RWPE2 (cell line): ENCODE results near the gene KRTAP9-4.
"Not testable (repeated sequence)": the region's sequence is repeated elsewhere in the genome, so short reads cannot be mapped to it uniquely, and the experiment has no call there.

Source experiments
- ATAC-seq: fragments of 200-7000 bp; cut with Tn5 transposase; 3 replicates; pipeline ENCODE4 v1.9.1; 2021; ENCODE audit warnings: low read depth
- DNase-seq: peaks from one replicate; pipeline ENCODE4 v3.0.0-alpha.2; 2020; ENCODE audit warnings: low spot score
- H3K27ac ChIP-seq: fragments of 450-650 bp; 2 replicates; pipeline ENCODE4 v1.5.1; 2017; ENCODE audit warnings: mild to moderate bottlenecking; ENCODE audit not compliant: poor library complexity, severe bottlenecking
- H3K27me3 ChIP-seq: fragments of 250-450 bp; sonication (Bioruptor Pico); 2 replicates; pipeline ENCODE4 v1.5.1; 2021; ENCODE audit warnings: mild to moderate bottlenecking, moderate library complexity; ENCODE audit not compliant: insufficient read depth, poor library complexity, severe bottlenecking
- H3K36me3 ChIP-seq: fragments of 250-450 bp; sonication (Bioruptor Pico); 2 replicates; pipeline ENCODE4 v1.5.1; 2020; ENCODE audit warnings: low read depth, mild to moderate bottlenecking, moderate library complexity
- H3K4me1 ChIP-seq: fragments of 250-450 bp; sonication (Bioruptor Pico); 2 replicates; pipeline ENCODE4 v1.5.1; 2021; ENCODE audit warnings: mild to moderate bottlenecking, moderate library complexity; ENCODE audit not compliant: insufficient read depth, poor library complexity, severe bottlenecking
- H3K4me3 ChIP-seq: fragments of 250-450 bp; sonication (Bioruptor Pico); 2 replicates; pipeline ENCODE4 v1.5.1; 2021; ENCODE audit warnings: mild to moderate bottlenecking, moderate library complexity; ENCODE audit not compliant: severe bottlenecking
- H3K9me3 ChIP-seq: fragments of 250-450 bp; sonication (Bioruptor Pico); 2 replicates; pipeline ENCODE4 v1.5.1; 2021; ENCODE audit warnings: mild to moderate bottlenecking, moderate library complexity; ENCODE audit not compliant: severe bottlenecking
- TF ChIP-seq, protein P1 (sequence below): fragments of 450-650 bp; IDR thresholded peaks from one replicate; pipeline ENCODE4 v1.5.1; 2017; ENCODE audit warnings: mild to moderate bottlenecking, moderate library complexity; ENCODE audit not compliant: poor library complexity, severe bottlenecking

The KRTAP9-4 gene

DNA sequence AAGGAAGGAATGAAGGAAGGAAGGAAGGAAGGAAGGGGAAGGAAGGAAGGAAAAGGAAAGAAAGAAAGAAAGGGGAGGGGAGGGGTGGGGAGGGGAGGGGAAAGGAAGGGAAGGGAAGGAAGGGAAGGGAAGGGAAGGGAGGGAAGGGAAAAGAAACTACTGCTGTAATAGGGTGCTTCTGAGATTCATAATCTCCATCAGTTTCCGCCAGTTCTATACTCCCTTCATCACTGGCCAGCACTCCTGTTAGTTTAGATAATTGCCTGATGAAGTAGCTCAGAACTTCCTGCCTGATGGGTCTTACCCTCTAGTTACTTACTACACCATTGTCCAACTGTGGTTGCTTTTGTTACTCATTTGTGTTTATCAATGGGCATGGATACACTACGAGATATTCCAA is 13.7 kb downstream of the KRTAP9-4 start:
- DNase-seq = no peak
- Histone ChIP-seq H3K4me3 (no peak overlapping the region), H3K27ac (no peak overlapping the region), H3K9me3 (no peaks in the 10 kb centered on the region), H3K4me1 (no peaks in the 10 kb centered on the region), H3K27me3 (no peaks in the 10 kb centered on the region), H3K36me3 (no peaks in the 10 kb centered on the region)
- ATAC-seq = no peak
- TF ChIP-seq, protein P1, sequence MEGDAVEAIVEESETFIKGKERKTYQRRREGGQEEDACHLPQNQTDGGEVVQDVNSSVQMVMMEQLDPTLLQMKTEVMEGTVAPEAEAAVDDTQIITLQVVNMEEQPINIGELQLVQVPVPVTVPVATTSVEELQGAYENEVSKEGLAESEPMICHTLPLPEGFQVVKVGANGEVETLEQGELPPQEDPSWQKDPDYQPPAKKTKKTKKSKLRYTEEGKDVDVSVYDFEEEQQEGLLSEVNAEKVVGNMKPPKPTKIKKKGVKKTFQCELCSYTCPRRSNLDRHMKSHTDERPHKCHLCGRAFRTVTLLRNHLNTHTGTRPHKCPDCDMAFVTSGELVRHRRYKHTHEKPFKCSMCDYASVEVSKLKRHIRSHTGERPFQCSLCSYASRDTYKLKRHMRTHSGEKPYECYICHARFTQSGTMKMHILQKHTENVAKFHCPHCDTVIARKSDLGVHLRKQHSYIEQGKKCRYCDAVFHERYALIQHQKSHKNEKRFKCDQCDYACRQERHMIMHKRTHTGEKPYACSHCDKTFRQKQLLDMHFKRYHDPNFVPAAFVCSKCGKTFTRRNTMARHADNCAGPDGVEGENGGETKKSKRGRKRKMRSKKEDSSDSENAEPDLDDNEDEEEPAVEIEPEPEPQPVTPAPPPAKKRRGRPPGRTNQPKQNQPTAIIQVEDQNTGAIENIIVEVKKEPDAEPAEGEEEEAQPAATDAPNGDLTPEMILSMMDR = no peak

- no peaks in the 10 kb centered on the region for H3K36me3 ChIP-seq
- H3K9me3 ChIP-seq = no peaks in the 10 kb centered on the region
- TF ChIP-seq, protein P1 = no peak
- no peak for ATAC-seq
- H3K4me1 ChIP-seq = no peaks in the 10 kb centered on the region
- no peak overlapping the region for H3K4me3 ChIP-seq
- H3K27ac ChIP-seq = no peak overlapping the region
- no peak for DNase-seq
- no peaks in the 10 kb centered on the region for H3K27me3 ChIP-seq
Measured at GRCh38 chr17:41264599-41264998, 15.1 kb downstream of the KRTAP9-4 start.

GRCh38 chr17:41265078-41265477 is 15.6 kb downstream of the KRTAP9-4 start, which contains the start of gene KRTAP9-6:
Gene KRTAP9-6 (plus strand): TSS chr17:41265378. CDS start chr17:41265378, 0 bp downstream.
- Histone ChIP-seq H3K4me1 (no peaks in the 10 kb centered on the region), H3K27ac (no peak within 1 kb of the TSS), H3K36me3 (no peaks in the 10 kb centered on the region), H3K27me3 (no peaks in the 10 kb centered on the region), H3K9me3 (no peaks in the 10 kb centered on the region), H3K4me3 (no peak within 1 kb of the TSS)
- TF ChIP-seq, protein P1 = no peak
- DNase-seq (no peak), ATAC-seq (no peak)

DNA sequence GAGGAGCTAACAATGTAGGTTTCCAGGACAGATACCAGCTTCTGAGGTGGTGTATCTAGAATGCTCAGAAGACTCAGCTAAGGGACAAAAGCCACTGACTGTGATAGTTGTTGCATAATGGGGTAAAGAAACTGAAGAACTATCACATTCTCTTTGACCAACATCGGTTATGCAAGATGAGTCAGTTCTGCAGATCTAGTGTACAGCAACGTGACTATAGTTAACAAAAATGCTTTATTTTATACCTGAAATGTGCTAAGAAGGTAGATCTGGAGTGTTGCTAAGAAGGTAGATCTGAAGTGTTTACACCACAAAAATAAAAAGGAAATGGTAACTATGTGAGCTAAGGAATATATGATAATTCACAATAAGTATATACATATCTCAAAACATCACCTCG is 18.2 kb downstream of the KRTAP9-4 start:
- H3K4me3 ChIP-seq = no peak overlapping the region
- DNase-seq (no peak), ATAC-seq (no peak)
- no peaks in the 10 kb centered on the region for H3K27me3 ChIP-seq
- no peaks in the 10 kb centered on the region for H3K9me3 ChIP-seq
- H3K27ac ChIP-seq = no peak overlapping the region
- TF ChIP-seq, protein P1 = no peak
- H3K36me3 ChIP-seq = no peaks in the 10 kb centered on the region
- H3K4me1 ChIP-seq = no peaks in the 10 kb centered on the region

DNA sequence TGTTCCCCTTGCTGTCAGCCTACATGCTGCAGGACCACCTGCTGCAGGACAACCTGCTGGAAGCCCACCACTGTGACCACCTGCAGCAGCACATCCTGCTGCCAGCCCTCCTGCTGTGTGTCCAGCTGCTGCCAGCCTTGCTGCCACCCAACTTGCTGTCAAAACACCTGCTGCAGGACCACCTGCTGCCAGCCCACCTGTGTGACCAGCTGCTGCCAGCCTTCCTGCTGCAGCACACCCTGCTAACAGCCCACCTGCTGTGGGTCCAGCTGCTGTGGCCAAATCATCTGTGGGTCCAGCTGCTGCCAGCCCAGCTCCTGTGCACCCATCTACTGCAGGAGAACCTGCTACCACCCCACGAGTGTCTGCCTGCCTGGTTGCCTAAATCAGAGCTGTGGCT is 21.8 kb downstream of the KRTAP9-4 start:
- H3K27me3 ChIP-seq, H3K9me3 ChIP-seq, H3K27ac ChIP-seq: not testable (repeated sequence)

More for the DNA sequence above, 21.8 kb downstream of the KRTAP9-4 start:
- H3K4me1 ChIP-seq, DNase-seq, ATAC-seq, H3K36me3 ChIP-seq, H3K4me3 ChIP-seq: not testable (repeated sequence)
